Measurements from ENCODE around the gene PPAT. TPM values are rescaled to one million over a fixed set of nuclear protein-coding genes. Genes with fewer than 3 reads are reported as not detected.

PPAT gene
- total and polyA plus RNA-seq, 2 donors (not counting 3 experiments of a cell fraction or from before 2014, with no cell fraction given) = 4.3 to 25.5 TPM

DNA sequence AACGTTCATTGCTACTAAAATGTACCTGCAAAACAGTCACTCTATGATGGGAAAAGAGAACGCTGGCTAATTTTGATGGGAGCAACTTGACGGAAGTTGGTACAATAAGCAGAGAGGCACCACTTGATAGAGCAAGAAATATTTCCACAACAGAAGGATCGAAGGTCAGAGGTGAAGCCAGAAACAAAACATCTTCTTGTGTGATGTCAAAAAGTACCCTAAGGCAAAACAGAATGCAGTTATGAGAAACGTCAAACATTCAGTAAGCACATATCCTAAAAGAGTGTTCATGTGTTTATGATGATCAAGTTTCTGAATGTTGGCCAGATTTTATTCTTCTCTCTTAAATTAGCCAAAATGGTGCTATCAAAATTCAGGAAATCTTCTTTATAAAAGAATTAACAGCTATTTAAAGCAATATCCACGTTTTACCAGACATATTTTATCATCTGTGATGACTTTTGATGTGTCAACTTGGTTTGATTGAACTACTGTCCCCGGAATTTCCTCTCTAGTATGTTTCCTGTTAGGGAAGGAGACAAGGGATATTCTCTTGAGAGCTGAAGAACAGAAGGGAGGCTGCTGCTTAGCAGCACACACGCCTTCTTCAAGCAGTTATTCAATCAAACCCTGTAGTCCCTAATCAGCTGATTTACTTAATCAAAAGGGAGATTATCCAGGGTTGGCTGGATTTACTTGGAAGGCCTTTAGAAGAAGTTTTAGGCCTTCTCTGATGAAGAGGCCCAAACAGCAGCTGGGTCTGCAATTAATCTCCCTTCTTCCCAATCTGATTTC is 63.8 kb downstream of the PPAT start:
- POLR2A ChIA-PET = no interaction called here
- intact Hi-C loops (cut with micrococcal nuclease) = no loop called here
- H3K27ac ChIP-seq (ENCODE audit: insufficient read depth, low read depth, low read length) = no peak overlapping the region

More for the DNA sequence above, 63.8 kb downstream of the PPAT start:
- H3K9me1 ChIP-seq (replicated peaks; ENCODE audit: control insufficient read depth, extremely low read depth, insufficient read depth, low read length) = no peaks in the 10 kb centered on the region
- no peak for TF ChIP-seq MYC (IDR thresholded peaks at IDR 0.05; ENCODE audit: low read depth, low read length)
- TF ChIP-seq CTCF (IDR thresholded peaks at IDR 0.05; ENCODE audit: extremely low read depth in 1 of 2, insufficient read depth in 1 of 2, low read depth in 1 of 2, low read length in 2 of 2) = no peak
- no peak for TF ChIP-seq JUN (IDR thresholded peaks at IDR 0.05; ENCODE audit: borderline replicate concordance, insufficient read depth, insufficient read length, low read depth)
- TF ChIP-seq EZH2 (IDR thresholded peaks at IDR 0.05; ENCODE audit: borderline replicate concordance, low read depth, low read length, severe bottlenecking) = no peak
- no peak for TF ChIP-seq POLR2AphosphoS5 (IDR thresholded peaks at IDR 0.05; ENCODE audit: insufficient read depth, low read depth, low read length)
- TF ChIP-seq FOS (IDR thresholded peaks at IDR 0.05; ENCODE audit: borderline replicate concordance, insufficient read depth, low read length) = no peak
- no peak for TF ChIP-seq MAX (IDR thresholded peaks at IDR 0.05; ENCODE audit: insufficient read depth, insufficient read length)
- no peak for TF ChIP-seq POLR2A (IDR thresholded peaks at IDR 0.05; ENCODE audit: low read depth, low read length)
- TF ChIP-seq GATA2 (IDR thresholded peaks at IDR 0.05; ENCODE audit: insufficient read depth, insufficient read length, low read depth, low read length) = no peak
- H3K36me3 ChIP-seq (ENCODE audit: control insufficient read depth in 2 of 2, extremely low read depth in 1 of 2, insufficient read depth in 2 of 2, low read length in 2 of 2) = no peaks in the 10 kb centered on the region
- no TSS peak for BruUV-seq (replicated peaks)
- no peaks in the 10 kb centered on the region for H3K9me3 ChIP-seq (replicated peaks; ENCODE audit: control insufficient read depth, insufficient read depth, low read length)
- FAIRE-seq (peak; percentile 28), DNase-seq (ENCODE audit: low read depth, low spot score) (peak; percentile 12)
- no peak overlapping the region for H3K9ac ChIP-seq (replicated peaks; ENCODE audit: extremely low read depth, insufficient read depth, low read length)
- CTCF ChIA-PET = no interaction called here
- no peak overlapping the region for H2AFZ ChIP-seq (ENCODE audit: low read depth, low read length)
- H3K27me3 ChIP-seq (ENCODE audit: control insufficient read depth in 2 of 2, insufficient read depth in 2 of 2, low read length in 2 of 2) = no peaks in the 10 kb centered on the region
- no peak overlapping the region for H3K4me2 ChIP-seq (ENCODE audit: insufficient read depth, low read length)
- no peak overlapping the region for H3K4me3 ChIP-seq (replicated peaks in 1 of 3; ENCODE audit: insufficient read depth in 1 of 3, low read depth in 1 of 3, low read length in 3 of 3)
- H4K20me1 ChIP-seq (replicated peaks; ENCODE audit: control insufficient read depth, extremely low read depth, insufficient read depth, low read length) = no peaks in the 10 kb centered on the region
- dilution Hi-C loops (cut with MboI; ENCODE audit: extremely low pct_ligation_motif_present, low sequenced_read_pairs) = no loop called here
- H3K4me1 ChIP-seq (ENCODE audit: control insufficient read depth, extremely low read depth, insufficient read depth, low read length) = peaks cover 3% of the 10 kb centered on the region
- no peaks in the 10 kb centered on the region for H3K79me2 ChIP-seq (ENCODE audit: control insufficient read depth, insufficient read depth, low read length)
